Measurements from ENCODE around the gene BLVRB.

- no peak for TF ChIP-seq CTCF (conservative IDR thresholded peaks at IDR 0.05; ENCODE audit: low read length)
- no peak for TF ChIP-seq EZH2phosphoT487 (IDR thresholded peaks at IDR 0.05; ENCODE audit: borderline replicate concordance)
Measured at GRCh38 chr19:40433391-40434216, 31.9 kb downstream of the BLVRB start.

All from Loucy (cell line).